K562 (cell line): ENCODE results near the gene P2RX3. TPM values are rescaled to one million over a fixed set of nuclear protein-coding genes. Genes with fewer than 3 reads are reported as not detected.

Experiments
- ATF3 ChIP-seq, 2 experiments: fragments of 450-650 bp in 1 of 2; sonication (generic) in 1 of 2; formaldehyde crosslinking in 1 of 2; IDR thresholded peaks in 1 of 2; conservative IDR thresholded peaks in 1 of 2; 2 replicates each; pipeline versions ENCODE4 v1.6.1 to v1.8.1; 2016 to 2023; ENCODE audit warnings: mild to moderate bottlenecking in 2 of 2, moderate library complexity in 2 of 2, inconsistent platforms in 1 of 2, missing genetic modification reagents in 1 of 2
- CC2D1A ChIP-seq: fragments of 450-650 bp; IDR thresholded peaks from 2 replicates; pipeline ENCODE4 v1.6.1; 2017; ENCODE audit warnings: mild to moderate bottlenecking
- CHD4 ChIP-seq: fragments of 200-600 bp; sonication (generic); IDR thresholded peaks from 3 replicates; pipeline ENCODE4 v1.6.1; 2012; ENCODE audit warnings: low read depth, mild to moderate bottlenecking, mixed read lengths, low read length, inconsistent platforms; ENCODE audit not compliant: insufficient read depth, insufficient replicate concordance, poor library complexity, severe bottlenecking
- FOXP1 ChIP-seq: sonication (generic); formaldehyde crosslinking; IDR thresholded peaks from 2 replicates; pipeline ENCODE4 v1.8.0; 2022; ENCODE audit warnings: mild to moderate bottlenecking, missing genetic modification reagents
- GTF2A2 ChIP-seq: IDR thresholded peaks from 2 replicates; pipeline ENCODE4 v1.6.1; 2016; ENCODE audit warnings: mild to moderate bottlenecking, missing genetic modification characterization, missing compliant biosample characterization
- KAT8 ChIP-seq: fragments of 450-650 bp; IDR thresholded peaks from 2 replicates; pipeline ENCODE4 v1.6.1; 2016; ENCODE audit warnings: low read depth, mild to moderate bottlenecking
- KLF16 ChIP-seq: IDR thresholded peaks from 2 replicates; pipeline ENCODE4 v1.6.1; 2016; ENCODE audit warnings: antibody characterized with exemption
- MAFK ChIP-seq: IDR thresholded peaks from 2 replicates; pipeline ENCODE4 v1.6.1; 2011; ENCODE audit warnings: low read length, improper control_type of control experiment
- PKNOX1 ChIP-seq: fragments of 450-650 bp; IDR thresholded peaks from 2 replicates; pipeline ENCODE4 v1.6.1; 2016
- RFX5 ChIP-seq: IDR thresholded peaks from 2 replicates; pipeline ENCODE4 v1.6.1; 2011; ENCODE audit warnings: low read depth, mild to moderate bottlenecking, improper control_type of control experiment, low read length
- TBP ChIP-seq: optimal IDR thresholded peaks from 2 replicates; pipeline ENCODE3; 2011; ENCODE audit warnings: low read depth, low read length, improper control_type of control experiment
- TSC22D4 ChIP-seq: fragments of 450-650 bp; IDR thresholded peaks from 2 replicates; pipeline ENCODE4 v1.6.1; 2016; ENCODE audit warnings: missing genetic modification characterization, missing biosample characterization, control low read depth
- USF1 ChIP-seq: sonication (generic); formaldehyde crosslinking; IDR thresholded peaks from 2 replicates; pipeline ENCODE4 v1.9.0; 2022; ENCODE audit warnings: mild to moderate bottlenecking, missing genetic modification reagents
- ZNF507 ChIP-seq: conservative IDR thresholded peaks from 2 replicates; pipeline ENCODE4 v1.6.1; 2017; ENCODE audit warnings: missing genetic modification characterization, missing compliant biosample characterization
- polyA plus RNA-seq, 8 experiments: library from polyadenylated mRNA; depleted of rRNA in 4 of 8; stranded (reverse) in 5 of 8; unstranded in 3 of 8; fragments of >200 nt; fragmentation: Nextera tagmentation in 2 of 8; fragmentation: Illumina TruSeq in 1 of 8; extraction: Ambion mirVana in 2 of 8; extraction: Trizol in 1 of 8; gene quantifications; 2 replicates each; pipeline versions ENCODE4 v1.2.1 to v1.2.3, GENCODE V29; 2011 to 2014; ENCODE audit warnings: inconsistent platforms in 1 of 8, missing spikeins in 1 of 8
- total RNA-seq, 7 experiments: library from RNA; depleted of rRNA in 6 of 7; stranded (reverse); fragments of >200 nt in 6 of 7; fragmentation: Illumina TruSeq in 2 of 7; extraction: Trizol in 2 of 7; gene quantifications; 2 replicates each; pipeline versions ENCODE4 v1.2.1 to v1.2.3, GENCODE V29; 2011 to 2021; ENCODE audit warnings: low replicate concordance in 1 of 7
- TF ChIP-seq, protein P1 (sequence below): fragments of 250-450 bp; sonication (Bioruptor Pico); IDR thresholded peaks from 2 replicates; pipeline ENCODE4 v1.4.0; 2020
- TF ChIP-seq, protein P2 (sequence below): fragments of 450-650 bp; IDR thresholded peaks from 2 replicates; pipeline ENCODE4 v1.7.1; 2018; ENCODE audit warnings: mild to moderate bottlenecking, low read depth; ENCODE audit not compliant: partially characterized antibody
- TF ChIP-seq, protein P3 (sequence below): fragments of 250-450 bp; sonication (Bioruptor Pico); IDR thresholded peaks from 2 replicates; pipeline ENCODE4 v1.5.0; 2021; ENCODE audit warnings: mild to moderate bottlenecking, borderline replicate concordance

P2RX3 gene
- total and polyA plus RNA-seq, 9 of the 15 experiments (the other 6 are each of a cell fraction or from before 2014, with no cell fraction given): not detected

DNA sequence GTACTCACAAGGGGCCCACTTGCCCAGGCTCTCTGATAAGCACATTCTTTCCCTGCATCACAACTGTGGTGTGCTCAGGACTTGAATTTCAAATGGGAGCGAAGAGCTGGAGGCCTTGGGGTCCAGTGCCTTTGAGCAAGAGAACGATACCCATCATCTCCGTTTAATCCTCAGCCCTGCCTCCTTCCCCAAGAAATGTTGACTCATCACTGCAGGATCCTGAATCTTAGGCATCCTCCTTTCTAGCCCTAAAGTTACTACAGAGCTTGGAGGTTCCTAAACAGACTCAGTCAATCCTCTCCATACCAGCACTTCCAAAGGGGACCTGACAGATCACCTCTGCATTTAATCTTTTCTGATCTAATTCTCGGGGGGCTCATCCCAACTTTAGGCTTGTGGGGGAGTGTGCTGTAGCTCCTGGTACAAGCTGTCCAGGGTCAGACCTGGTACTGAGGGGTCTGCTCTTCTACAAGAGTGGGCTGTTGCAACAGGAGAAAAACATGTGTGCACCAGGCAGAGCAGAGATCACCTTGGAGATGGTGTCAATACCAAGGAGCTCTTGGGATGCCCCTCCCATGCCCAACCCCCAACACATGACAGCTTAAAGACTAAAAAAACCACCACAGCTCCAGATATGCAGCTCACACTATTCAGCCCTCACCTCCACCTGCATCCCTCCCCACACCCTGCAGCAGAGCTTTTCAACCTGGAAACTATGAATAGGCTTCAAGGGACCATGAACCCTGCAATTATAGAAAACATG is 56.2 kb downstream of the P2RX3 start (continued):
- TF ChIP-seq, protein P1, sequence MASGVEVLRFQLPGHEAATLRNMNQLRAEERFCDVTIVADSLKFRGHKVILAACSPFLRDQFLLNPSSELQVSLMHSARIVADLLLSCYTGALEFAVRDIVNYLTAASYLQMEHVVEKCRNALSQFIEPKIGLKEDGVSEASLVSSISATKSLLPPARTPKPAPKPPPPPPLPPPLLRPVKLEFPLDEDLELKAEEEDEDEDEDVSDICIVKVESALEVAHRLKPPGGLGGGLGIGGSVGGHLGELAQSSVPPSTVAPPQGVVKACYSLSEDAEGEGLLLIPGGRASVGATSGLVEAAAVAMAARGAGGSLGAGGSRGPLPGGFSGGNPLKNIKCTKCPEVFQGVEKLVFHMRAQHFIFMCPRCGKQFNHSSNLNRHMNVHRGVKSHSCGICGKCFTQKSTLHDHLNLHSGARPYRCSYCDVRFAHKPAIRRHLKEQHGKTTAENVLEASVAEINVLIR (CRISPR knock-in tag): no peak
- TF ChIP-seq ZNF507 (tag) (no peak), TBP (no peak), KLF16 (no peak), KAT8 (no peak), PKNOX1 (no peak), USF1 (CRISPR knock-in tag) (no peak), GTF2A2 (tag) (no peak), CC2D1A (no peak), TSC22D4 (tag) (no peak), MAFK (peak; percentile 45; the same call in 1 of the 2 replicates), FOXP1 (CRISPR knock-in tag) (no peak), RFX5 (no peak), CHD4 (no peak), ATF3 (IDR thresholded peaks at IDR 0.05) (peak; percentile 28; the same call in 1 of the 2 replicates), ATF3 (CRISPR knock-in tag; conservative IDR thresholded peaks at IDR 0.05) (no peak)
- TF ChIP-seq, protein P2, sequence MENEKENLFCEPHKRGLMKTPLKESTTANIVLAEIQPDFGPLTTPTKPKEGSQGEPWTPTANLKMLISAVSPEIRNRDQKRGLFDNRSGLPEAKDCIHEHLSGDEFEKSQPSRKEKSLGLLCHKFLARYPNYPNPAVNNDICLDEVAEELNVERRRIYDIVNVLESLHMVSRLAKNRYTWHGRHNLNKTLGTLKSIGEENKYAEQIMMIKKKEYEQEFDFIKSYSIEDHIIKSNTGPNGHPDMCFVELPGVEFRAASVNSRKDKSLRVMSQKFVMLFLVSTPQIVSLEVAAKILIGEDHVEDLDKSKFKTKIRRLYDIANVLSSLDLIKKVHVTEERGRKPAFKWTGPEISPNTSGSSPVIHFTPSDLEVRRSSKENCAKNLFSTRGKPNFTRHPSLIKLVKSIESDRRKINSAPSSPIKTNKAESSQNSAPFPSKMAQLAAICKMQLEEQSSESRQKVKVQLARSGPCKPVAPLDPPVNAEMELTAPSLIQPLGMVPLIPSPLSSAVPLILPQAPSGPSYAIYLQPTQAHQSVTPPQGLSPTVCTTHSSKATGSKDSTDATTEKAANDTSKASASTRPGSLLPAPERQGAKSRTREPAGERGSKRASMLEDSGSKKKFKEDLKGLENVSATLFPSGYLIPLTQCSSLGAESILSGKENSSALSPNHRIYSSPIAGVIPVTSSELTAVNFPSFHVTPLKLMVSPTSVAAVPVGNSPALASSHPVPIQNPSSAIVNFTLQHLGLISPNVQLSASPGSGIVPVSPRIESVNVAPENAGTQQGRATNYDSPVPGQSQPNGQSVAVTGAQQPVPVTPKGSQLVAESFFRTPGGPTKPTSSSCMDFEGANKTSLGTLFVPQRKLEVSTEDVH: no peak
- TF ChIP-seq, protein P3, sequence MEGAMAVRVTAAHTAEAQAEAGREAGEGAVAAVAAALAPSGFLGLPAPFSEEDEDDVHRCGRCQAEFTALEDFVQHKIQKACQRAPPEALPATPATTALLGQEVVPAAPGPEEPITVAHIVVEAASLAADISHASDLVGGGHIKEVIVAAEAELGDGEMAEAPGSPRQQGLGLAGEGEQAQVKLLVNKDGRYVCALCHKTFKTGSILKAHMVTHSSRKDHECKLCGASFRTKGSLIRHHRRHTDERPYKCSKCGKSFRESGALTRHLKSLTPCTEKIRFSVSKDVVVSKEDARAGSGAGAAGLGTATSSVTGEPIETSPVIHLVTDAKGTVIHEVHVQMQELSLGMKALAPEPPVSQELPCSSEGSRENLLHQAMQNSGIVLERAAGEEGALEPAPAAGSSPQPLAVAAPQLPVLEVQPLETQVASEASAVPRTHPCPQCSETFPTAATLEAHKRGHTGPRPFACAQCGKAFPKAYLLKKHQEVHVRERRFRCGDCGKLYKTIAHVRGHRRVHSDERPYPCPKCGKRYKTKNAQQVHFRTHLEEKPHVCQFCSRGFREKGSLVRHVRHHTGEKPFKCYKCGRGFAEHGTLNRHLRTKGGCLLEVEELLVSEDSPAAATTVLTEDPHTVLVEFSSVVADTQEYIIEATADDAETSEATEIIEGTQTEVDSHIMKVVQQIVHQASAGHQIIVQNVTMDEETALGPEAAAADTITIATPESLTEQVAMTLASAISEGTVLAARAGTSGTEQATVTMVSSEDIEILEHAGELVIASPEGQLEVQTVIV (CRISPR knock-in tag): no peak
- TF ChIP-seq, all 486 proteins: peak for 9
